B cell (primary cell): ENCODE results near the gene DKKL1. TPM values are rescaled to one million over a fixed set of nuclear protein-coding genes. Genes with fewer than 3 reads are reported as not detected.

Source experiments
- ATAC-seq: fragments of 200-7000 bp; cut with Tn5 transposase; one replicate; pipeline ENCODE4 v1.10.0; 2021; ENCODE audit warnings: low read depth, mild to moderate bottlenecking, moderate number of reproducible peaks, moderate library complexity
- CTCF ChIA-PET: fragments of 350-600 bp; sonication (Branson Sonifier 250); formaldehyde crosslinking; loops from one replicate; lab custom pipeline; 2021; ENCODE audit warnings: antibody characterized with exemption, inconsistent platforms; lab: Charles Lee
- POLR2A ChIA-PET: fragments of 350-600 bp; sonication (Branson Sonifier 250); formaldehyde crosslinking; loops from one replicate; lab custom pipeline; 2021; ENCODE audit warnings: antibody characterized with exemption; lab: Charles Lee
- DNase-seq: peaks from one replicate; pipeline ENCODE4 v3.0.0; 2013
- H2AFZ ChIP-seq: 2 replicates; pipeline ENCODE4 v1.6.1; 2012; ENCODE audit warnings: mild to moderate bottlenecking, low read depth, low read length; ENCODE audit not compliant: insufficient read depth, poor library complexity, severe bottlenecking
- H3K27ac ChIP-seq, 2 donors: 1 replicate in 1 of 2; 2 replicates in 1 of 2; pipeline ENCODE4 v1.5.1; 2012 to 2013; ENCODE audit warnings: low read length in 2 of 2, mild to moderate bottlenecking in 2 of 2, moderate library complexity in 1 of 2
- H3K27me3 ChIP-seq, 4 experiments: fragments of 200-600 bp in 1 of 4; sonication (generic) in 1 of 4; replicated peaks in 1 of 4; 1 replicate in 2 of 4; 2 replicates in 2 of 4; pipeline versions ENCODE4 v1.6.1 to v1.7.0; 2013 to 2016; ENCODE audit warnings: low read length in 3 of 4, mild to moderate bottlenecking in 2 of 4, mixed read lengths in 1 of 4, moderate library complexity in 1 of 4; ENCODE audit not compliant: insufficient read depth in 4 of 4, control insufficient read depth in 3 of 4; ENCODE audit errors: control extremely low read depth in 1 of 4
- H3K36me3 ChIP-seq, 2 experiments: replicated peaks in 1 of 2; 1 replicate in 1 of 2; 2 replicates in 1 of 2; pipeline versions ENCODE4 v1.6.1 to v1.7.1; 2013; ENCODE audit warnings: low read length in 1 of 2; ENCODE audit not compliant: insufficient read depth in 2 of 2, control insufficient read depth in 1 of 2; ENCODE audit errors: control extremely low read depth in 1 of 2, extremely low read depth in 1 of 2
- H3K4me1 ChIP-seq, 2 donors: fragments of 200-600 bp in 1 of 2; sonication (generic) in 1 of 2; 1 replicate in 1 of 2; 2 replicates in 1 of 2; pipeline versions ENCODE4 v1.5.1 to v1.6.1; 2013 to 2017; ENCODE audit warnings: low read length in 2 of 2; ENCODE audit not compliant: control insufficient read depth in 2 of 2, insufficient read depth in 2 of 2
- H3K4me2 ChIP-seq: replicated peaks from 2 replicates; pipeline ENCODE3; 2012; ENCODE audit warnings: mild to moderate bottlenecking, low read depth, low read length; ENCODE audit not compliant: poor library complexity, severe bottlenecking
- H3K4me3 ChIP-seq, 5 experiments: fragments of 200-600 bp in 1 of 5; sonication (generic) in 1 of 5; 1 replicate in 3 of 5; 2 replicates in 2 of 5; pipeline versions ENCODE4 v1.5.1 to v1.7.0; 2011 to 2016; ENCODE audit warnings: low read length in 4 of 5, mild to moderate bottlenecking in 4 of 5, low read depth in 2 of 5, control low read depth in 1 of 5, moderate library complexity in 1 of 5; ENCODE audit not compliant: insufficient read depth in 1 of 5; ENCODE audit errors: control extremely low read depth in 1 of 5, extremely low read depth in 1 of 5
- H3K79me2 ChIP-seq: fragments of 200-600 bp; sonication (generic); one replicate; pipeline ENCODE4 v1.6.0; 2016; ENCODE audit warnings: low read length; ENCODE audit not compliant: control insufficient read depth, insufficient read depth
- H3K9ac ChIP-seq: fragments of 200-600 bp; sonication (generic); 2 replicates; pipeline ENCODE4 v1.6.1; 2017; ENCODE audit warnings: mild to moderate bottlenecking, low read length, moderate library complexity
- H3K9me3 ChIP-seq, 3 donors: one replicate each; pipeline versions ENCODE4 v1.6.1 to v1.7.1; 2013; ENCODE audit warnings: low read length in 2 of 3; ENCODE audit not compliant: control insufficient read depth in 2 of 3, insufficient read depth in 1 of 3; ENCODE audit errors: control extremely low read depth in 1 of 3
- H4K20me1 ChIP-seq: 2 replicates; pipeline ENCODE4 v1.6.0; 2012; ENCODE audit warnings: mild to moderate bottlenecking, low read length; ENCODE audit not compliant: insufficient read depth, control insufficient read depth, poor library complexity, severe bottlenecking
- H3K27ac Mint-ChIP-seq: one replicate; pipeline ENCODE4 v1.8.0; 2021; ENCODE audit warnings: mixed read lengths
- H3K27me3 Mint-ChIP-seq: one replicate; pipeline ENCODE4 v1.8.0; 2021; ENCODE audit warnings: mixed read lengths
- H3K4me1 Mint-ChIP-seq: one replicate; pipeline ENCODE4 v1.8.0; 2021; ENCODE audit warnings: mixed read lengths
- H3K4me3 Mint-ChIP-seq: one replicate; pipeline ENCODE4 v1.8.0; 2021; ENCODE audit warnings: mixed read lengths
- H3K9me3 Mint-ChIP-seq: one replicate; pipeline ENCODE4 v1.8.0; 2022; ENCODE audit warnings: mixed read lengths; ENCODE audit not compliant: insufficient read depth
- EZH2 ChIP-seq: IDR thresholded peaks from 2 replicates; pipeline ENCODE4 v1.6.1; 2012; ENCODE audit warnings: borderline replicate concordance, low read depth, mild to moderate bottlenecking, moderate library complexity, low read length; ENCODE audit not compliant: insufficient read depth, poor library complexity, severe bottlenecking
- WGBS: methylation state at CpG from one replicate; pipeline ENCODE4 v1.1.5; 2013; ENCODE audit warnings: missing lambda C conversion rate; ENCODE audit not compliant: insufficient coverage; 5-methylcytosine and 5-hydroxymethylcytosine counted together
- intact Hi-C: fragments of 100-400 bp; cut with micrococcal nuclease; formaldehyde crosslinking; loops from one replicate; pipeline ENCODE4 v1.10.0; 2022
- polyA plus RNA-seq: library from polyadenylated mRNA; depleted of rRNA; stranded (reverse); fragments of >200 nt; gene quantifications from 2 replicates; pipeline ENCODE4 v1.2.3, GENCODE V29; 2012
- total RNA-seq, 2 donors: library from RNA; stranded (reverse); fragments of 120-200 nt in 1 of 2; gene quantifications; 1 replicate in 1 of 2; 2 replicates in 1 of 2; pipeline versions ENCODE4 v1.2.3 to v1.2.4, GENCODE V29; 2013 to 2022
- TF ChIP-seq, protein P1 (sequence below): fragments of 200-600 bp; IDR thresholded peaks from one replicate; pipeline ENCODE4 v1.8.0; 2022; ENCODE audit warnings: antibody characterized with exemption, mild to moderate bottlenecking

DKKL1 gene
- total and polyA plus RNA-seq, 2 donors (not counting 1 experiment from before 2014, with no cell fraction given) = 1.2 to 1.6 TPM

DNA sequence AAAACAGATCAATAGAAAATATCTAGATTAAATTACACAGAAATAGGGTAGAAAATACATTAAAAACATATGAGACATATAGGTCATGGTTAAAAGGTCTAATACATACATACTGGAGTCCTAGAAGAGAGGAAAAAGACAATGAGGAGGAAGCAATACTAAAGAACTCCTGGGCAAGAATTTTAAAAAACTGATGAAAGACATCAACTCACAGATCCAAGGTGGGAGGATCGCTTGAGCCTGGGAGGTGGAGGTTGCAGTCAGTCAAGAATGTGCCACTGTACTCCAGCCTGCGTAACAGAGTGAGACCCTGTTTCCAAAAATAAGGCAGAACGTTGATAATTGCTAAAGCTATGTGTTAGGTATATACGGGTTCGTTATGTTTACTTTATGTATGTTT, 19.0 kb downstream of the DKKL1 start:
- WGBS = 100% methylated on average over 2 of the region's 5 CpGs
- H3K27ac Mint-ChIP-seq = no peak overlapping the region
- POLR2A ChIA-PET = interaction anchor here (0.7 kb wide), 1 partner anchor 119 kb away, joined by 7 read pairs; no protein-coding TSS in a partner anchor
- no peak overlapping the region for H3K4me3 ChIP-seq
- peaks cover 5 to 11% (median 8%) of the 10 kb centered on the region in 3 donors for H3K9me3 ChIP-seq
- no peaks in the 10 kb centered on the region for H3K79me2 ChIP-seq
- no peaks in the 10 kb centered on the region for H4K20me1 ChIP-seq
- no peak overlapping the region for H3K9ac ChIP-seq
- H3K4me2 ChIP-seq = no peak overlapping the region
- intact Hi-C loops = no loop called here
- H3K4me3 Mint-ChIP-seq = no peak overlapping the region
- CTCF ChIA-PET = interaction anchor here (0.7 to 2.1 kb wide), 6 partner anchors 9 to 234 kb away, joined by 3 to 6 read pairs (median 4); no protein-coding TSS in a partner anchor
- no peak overlapping the region for H3K27ac ChIP-seq
- H3K4me1 Mint-ChIP-seq = peaks cover 4% of the 10 kb centered on the region
- no peak for TF ChIP-seq EZH2
- TF ChIP-seq, protein P1, sequence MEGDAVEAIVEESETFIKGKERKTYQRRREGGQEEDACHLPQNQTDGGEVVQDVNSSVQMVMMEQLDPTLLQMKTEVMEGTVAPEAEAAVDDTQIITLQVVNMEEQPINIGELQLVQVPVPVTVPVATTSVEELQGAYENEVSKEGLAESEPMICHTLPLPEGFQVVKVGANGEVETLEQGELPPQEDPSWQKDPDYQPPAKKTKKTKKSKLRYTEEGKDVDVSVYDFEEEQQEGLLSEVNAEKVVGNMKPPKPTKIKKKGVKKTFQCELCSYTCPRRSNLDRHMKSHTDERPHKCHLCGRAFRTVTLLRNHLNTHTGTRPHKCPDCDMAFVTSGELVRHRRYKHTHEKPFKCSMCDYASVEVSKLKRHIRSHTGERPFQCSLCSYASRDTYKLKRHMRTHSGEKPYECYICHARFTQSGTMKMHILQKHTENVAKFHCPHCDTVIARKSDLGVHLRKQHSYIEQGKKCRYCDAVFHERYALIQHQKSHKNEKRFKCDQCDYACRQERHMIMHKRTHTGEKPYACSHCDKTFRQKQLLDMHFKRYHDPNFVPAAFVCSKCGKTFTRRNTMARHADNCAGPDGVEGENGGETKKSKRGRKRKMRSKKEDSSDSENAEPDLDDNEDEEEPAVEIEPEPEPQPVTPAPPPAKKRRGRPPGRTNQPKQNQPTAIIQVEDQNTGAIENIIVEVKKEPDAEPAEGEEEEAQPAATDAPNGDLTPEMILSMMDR = no peak
- no peaks in the 10 kb centered on the region for H3K27me3 Mint-ChIP-seq
- no peak overlapping the region for H2AFZ ChIP-seq
- peaks cover 0 to 3% of the 10 kb centered on the region in 2 donors for H3K4me1 ChIP-seq
- H3K9me3 Mint-ChIP-seq = peaks cover 3% of the 10 kb centered on the region
- DNase-seq (no peak), ATAC-seq (no peak)
- H3K36me3 ChIP-seq = no peaks in the 10 kb centered on the region
- H3K27me3 ChIP-seq = no peaks in the 10 kb centered on the region

DNA sequence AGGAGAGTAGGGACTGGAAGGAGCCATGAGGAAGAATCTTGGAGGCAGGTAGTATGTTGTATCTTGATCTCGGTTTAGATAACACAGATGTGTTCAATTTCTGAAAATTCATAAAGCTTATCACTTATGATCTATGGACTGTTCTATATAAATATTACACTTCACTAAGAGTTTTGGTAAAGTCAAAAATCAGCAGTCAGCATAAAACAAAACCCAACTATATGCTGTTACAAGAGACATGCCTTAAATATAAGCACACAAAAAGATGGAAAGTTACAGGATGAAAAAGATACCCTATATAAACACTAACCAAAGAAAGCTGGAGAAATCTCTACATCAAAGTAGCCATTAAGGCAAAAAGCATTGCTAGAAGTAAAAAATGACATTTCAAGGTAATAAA, 19.9 kb downstream of the DKKL1 start:
- intact Hi-C loops = no loop called here
- Histone ChIP-seq H3K27ac (no peak overlapping the region), H3K79me2 (no peaks in the 10 kb centered on the region), H3K4me3 (no peak overlapping the region), H3K36me3 (no peaks in the 10 kb centered on the region), H4K20me1 (no peaks in the 10 kb centered on the region), H3K4me1 (peaks cover 2 to 11% of the 10 kb centered on the region in 2 donors), H3K9me3 (peaks cover 5 to 18% (median 8%) of the 10 kb centered on the region in 3 donors), H3K4me2 (no peak overlapping the region), H3K9ac (no peak overlapping the region), H3K27me3 (no peaks in the 10 kb centered on the region), H2AFZ (no peak overlapping the region)
- WGBS = no CpG with 5 or more reads among the region's 1 CpG
- Mint-ChIP-seq H3K4me1 (peaks cover 13% of the 10 kb centered on the region), H3K27me3 (no peaks in the 10 kb centered on the region), H3K9me3 (peaks cover 3% of the 10 kb centered on the region), H3K27ac (no peak overlapping the region), H3K4me3 (no peak overlapping the region)
- ChIA-PET POLR2A (interaction anchor here (0.6 to 0.7 kb wide), 3 partner anchors 26 to 296 kb away, joined by 3 to 7 read pairs (median 6); no protein-coding TSS in a partner anchor), CTCF (interaction anchor here (0.7 to 2.1 kb wide), 6 partner anchors 8 to 235 kb away, joined by 3 to 6 read pairs (median 4); no protein-coding TSS in a partner anchor)
- TF ChIP-seq, protein P1 = no peak
- TF ChIP-seq EZH2 = no peak
- ATAC-seq = no peak
- DNase-seq = no peak
